Measurements from ENCODE around the gene MCL1.
"Not testable (repeated sequence)": the region's sequence is repeated elsewhere in the genome, so short reads cannot be mapped to it uniquely, and the experiment has no call there.

MCL1 gene

DNA sequence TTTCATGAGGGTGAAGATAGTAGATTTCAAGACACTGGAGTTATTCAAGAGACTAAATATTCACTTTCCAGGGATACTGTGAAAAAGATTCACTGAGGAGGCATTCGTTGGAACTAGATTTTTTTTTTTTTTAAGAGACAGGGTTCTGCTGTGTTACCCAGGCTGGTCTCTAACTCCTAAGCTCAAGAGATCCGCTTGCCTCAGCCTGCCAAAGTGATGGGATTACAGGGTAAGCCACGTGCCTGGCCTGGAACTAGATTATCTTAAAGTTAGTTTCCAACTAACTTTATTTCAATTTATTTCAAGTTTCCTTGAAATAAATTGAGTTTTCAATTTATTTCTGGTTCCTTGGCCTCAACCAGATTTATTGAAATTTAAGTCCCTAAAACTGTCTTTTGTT, 24.3 kb upstream of the MCL1 start:
- in situ Hi-C loops (cut with MboI; ENCODE audit: low sequenced_read_pairs) = no loop called here

DNA sequence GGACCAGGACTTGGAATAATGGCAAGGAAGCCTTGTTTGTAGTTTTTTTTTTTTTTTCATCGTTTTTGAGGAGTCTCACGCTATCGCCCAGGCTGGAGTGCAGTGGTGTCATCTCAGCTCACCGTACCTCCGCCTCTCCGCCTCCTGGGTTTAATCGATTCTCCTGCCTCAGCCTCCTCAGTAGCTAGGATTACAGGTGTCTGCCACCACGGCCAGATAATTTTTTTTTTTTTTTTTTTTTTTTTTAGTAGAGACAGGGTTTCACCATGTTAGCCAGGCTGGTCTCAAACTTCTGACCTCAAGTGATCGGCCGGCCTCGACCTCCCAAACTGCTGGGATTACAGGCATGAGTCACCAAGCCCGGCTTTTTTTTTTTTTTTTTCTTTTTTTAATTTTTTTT, 23.0 kb upstream of the MCL1 start:
- in situ Hi-C loops (cut with MboI; ENCODE audit: low sequenced_read_pairs) = not testable (repeated sequence)

GRCh38 chr1:150601540-150601939, 22.1 kb upstream of the MCL1 start:
- in situ Hi-C loops (cut with MboI; ENCODE audit: low sequenced_read_pairs) = no loop called here

- in situ Hi-C loops (cut with MboI; ENCODE audit: low sequenced_read_pairs) = not testable (repeated sequence)
These were observed 18.9 kb upstream of the MCL1 start for GRCh38 chr1:150598346-150598745.

DNA sequence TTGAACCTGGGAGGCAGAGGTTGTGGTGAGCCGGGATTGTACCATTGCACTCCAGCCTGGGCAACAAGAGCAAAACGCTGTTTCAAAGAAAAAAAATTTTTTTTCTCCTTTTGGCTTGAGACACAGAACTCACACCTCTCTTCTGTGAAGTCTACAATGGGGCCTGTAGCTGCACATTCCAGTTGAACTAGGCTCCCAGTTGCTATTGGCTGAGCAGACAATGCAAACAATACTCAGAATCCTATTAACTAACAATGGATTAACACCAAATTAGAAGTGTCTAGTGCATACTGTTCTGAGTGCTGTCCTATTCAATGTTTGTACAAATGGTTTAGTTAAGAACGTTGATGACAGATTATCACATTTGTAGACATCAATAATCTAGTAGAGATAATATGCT, 17.6 kb upstream of the MCL1 start:
- in situ Hi-C loops (cut with MboI; ENCODE audit: low sequenced_read_pairs) = no loop called here

- in situ Hi-C loops (cut with MboI; ENCODE audit: low sequenced_read_pairs) = no loop called here
These were observed 16.9 kb upstream of the MCL1 start for GRCh38 chr1:150596095-150596892.

DNA sequence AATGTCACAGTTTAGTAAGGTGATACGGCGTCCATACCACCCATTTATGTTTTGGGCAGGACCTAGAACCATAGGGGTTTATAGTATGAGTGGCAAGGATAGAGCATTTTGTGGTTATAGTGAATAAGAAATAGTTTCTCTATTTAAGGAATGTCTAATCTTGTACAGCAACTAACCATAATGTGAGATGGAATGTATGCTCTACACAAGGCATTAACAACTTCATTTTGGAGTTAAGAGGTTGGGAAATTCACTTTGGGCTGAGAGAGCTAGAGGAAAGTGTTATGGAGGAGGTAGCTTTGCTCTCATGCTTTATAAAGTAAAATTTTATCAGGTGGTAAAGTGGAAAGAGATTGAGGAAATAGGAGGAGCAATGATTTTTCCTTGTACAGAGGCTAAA, 3.0 kb upstream of the MCL1 start:
- in situ Hi-C loops (cut with MboI; ENCODE audit: low sequenced_read_pairs) = no loop called here

DNA sequence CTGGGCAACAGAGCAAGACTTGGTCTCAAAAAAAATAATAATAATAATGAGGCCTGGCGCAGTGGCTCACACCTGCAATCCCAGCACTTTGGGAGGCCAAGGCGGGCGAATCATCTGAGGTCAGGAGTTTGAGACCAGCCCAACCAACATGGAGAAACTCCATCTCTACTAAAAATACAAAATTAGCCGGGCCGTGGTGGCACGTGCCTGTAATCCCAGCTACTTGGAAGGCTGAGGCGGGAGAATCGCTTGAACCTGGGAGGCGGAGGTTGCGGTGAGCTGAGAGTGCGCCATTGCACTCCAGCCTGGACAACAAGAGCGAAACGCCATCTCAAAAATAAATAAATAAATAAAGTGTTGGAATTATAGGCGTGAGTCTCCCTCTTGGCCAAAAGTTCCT, 2.6 kb upstream of the MCL1 start:
- in situ Hi-C loops (cut with MboI; ENCODE audit: low sequenced_read_pairs) = not testable (repeated sequence)

DNA sequence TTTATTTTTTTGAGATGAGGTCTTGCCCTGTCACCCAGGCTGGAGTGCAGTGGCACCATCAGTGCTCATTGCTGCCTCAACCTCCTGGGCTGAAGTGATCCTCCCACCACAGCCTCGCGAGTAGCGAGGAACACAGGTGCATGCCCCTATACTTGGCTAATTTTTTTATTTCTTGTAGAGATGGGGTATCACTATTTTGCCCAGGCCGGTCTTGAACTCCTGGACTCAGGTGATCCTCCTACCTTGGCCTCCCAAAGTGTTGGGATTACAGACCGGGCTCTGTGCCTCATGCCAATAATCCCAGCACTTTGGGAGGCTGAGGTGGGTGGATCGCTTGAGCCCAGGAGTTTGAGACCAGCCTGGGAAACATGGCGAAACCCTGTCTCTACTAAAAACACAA, 2.0 kb upstream of the MCL1 start:
- in situ Hi-C loops (cut with MboI; ENCODE audit: low sequenced_read_pairs) = not testable (repeated sequence)

DNA sequence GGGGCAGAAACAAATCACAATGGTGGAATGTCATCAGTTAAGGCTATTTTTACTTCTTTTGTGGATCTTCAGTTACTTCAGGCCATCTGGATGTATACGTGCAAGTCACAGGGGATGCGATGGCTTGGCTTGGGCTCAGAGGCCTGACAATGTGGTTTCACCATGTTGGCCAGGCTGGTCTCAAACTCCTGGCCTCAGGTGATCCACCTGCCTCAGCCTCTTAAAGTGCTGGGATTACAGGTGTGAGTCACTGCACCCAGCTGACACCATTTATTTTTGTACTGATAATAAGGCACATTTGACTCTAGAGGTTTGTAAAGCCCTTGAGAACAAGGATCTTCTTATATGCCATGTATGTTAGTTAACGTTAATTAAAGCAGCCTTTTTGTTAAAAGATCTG, 1.6 kb upstream of the MCL1 start:
- in situ Hi-C loops (cut with MboI; ENCODE audit: low sequenced_read_pairs) = not testable (repeated sequence)

DNA sequence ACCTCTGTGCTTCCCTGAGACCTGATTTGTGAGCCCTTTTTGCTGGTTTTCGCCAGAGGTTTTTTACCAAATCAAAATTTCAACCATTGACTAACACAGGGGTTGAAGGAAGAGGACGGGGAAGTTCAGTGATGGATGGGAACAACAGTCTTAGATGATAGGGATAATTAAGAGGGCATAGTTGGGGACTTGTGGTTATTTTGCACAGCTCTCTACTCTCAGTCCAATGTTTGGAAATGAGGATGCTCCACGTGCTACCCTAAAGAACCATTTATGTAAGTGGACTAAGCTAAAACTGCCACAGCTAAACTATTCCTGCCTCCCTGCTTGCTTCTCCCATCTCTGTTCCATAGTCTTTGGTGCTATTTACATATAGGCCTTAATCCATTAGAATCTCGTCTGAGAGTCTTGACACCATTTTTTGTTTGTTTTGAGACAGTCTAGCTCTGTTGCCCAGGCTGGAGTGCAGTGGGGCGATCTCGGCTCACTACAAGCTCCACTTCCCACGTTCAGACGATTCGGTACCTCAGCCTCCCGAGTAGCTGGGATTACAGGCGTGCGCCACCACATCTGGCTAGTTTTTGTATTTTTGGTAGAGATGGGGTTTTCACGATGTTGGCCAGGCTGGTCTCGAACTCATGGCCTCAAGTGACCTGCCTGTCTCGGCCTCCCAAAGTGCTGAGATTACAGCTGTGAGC, 684 bp upstream of the MCL1 start:
- in situ Hi-C loops (cut with MboI; ENCODE audit: low sequenced_read_pairs) = no loop called here

DNA sequence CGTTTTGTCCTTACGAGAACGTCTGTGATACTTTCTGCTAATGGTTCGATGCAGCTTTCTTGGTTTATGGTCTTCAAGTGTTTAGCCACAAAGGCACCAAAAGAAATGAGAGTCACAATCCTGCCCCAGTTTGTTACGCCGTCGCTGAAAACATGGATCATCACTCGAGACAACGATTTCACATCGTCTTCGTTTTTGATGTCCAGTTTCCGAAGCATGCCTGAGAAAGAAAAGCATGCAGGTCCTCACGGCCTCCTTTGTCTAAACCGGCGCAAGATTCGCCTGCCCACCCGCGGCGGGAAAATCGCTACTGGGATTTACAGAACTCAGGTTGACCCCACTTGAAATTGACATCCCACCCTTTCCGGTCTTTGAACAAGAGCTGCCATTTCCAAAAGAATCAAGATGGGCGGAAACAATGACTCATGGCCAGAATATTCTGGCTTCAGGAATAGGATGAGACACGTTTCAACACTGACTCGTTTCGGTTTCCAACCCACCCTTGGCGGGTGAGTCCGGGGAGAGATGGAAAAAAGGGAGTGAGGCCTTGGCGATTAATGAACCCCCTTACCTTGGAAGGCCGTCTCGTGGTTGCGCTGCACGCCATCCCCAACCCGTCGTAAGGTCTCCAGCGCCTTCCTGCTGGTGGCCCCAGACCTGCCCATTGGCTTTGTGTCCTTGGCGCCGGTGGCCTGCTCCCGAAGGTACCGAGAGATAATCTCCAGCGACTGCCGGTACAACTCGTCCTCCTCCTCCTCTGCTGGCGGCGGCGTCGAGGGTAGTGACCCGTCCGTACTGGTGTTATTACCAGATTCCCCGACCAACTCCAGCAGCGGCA, 919 bp downstream of the MCL1 start:
- in situ Hi-C loops (cut with MboI; ENCODE audit: low sequenced_read_pairs) = no loop called here

- in situ Hi-C loops (cut with MboI; ENCODE audit: low sequenced_read_pairs) = no loop called here
These were observed 1.7 kb downstream of the MCL1 start for GRCh38 chr1:150577557-150578271.

GRCh38 chr1:150576794-150577556, 2.4 kb downstream of the MCL1 start:
- in situ Hi-C loops (cut with MboI; ENCODE audit: low sequenced_read_pairs) = no loop called here

- in situ Hi-C loops (cut with MboI; ENCODE audit: low sequenced_read_pairs) = no loop called here
These were observed 3.1 kb downstream of the MCL1 start for GRCh38 chr1:150576367-150576711.

GRCh38 chr1:150575518-150576366, 3.7 kb downstream of the MCL1 start:
- in situ Hi-C loops (cut with MboI; ENCODE audit: low sequenced_read_pairs) = no loop called here

GRCh38 chr1:150575072-150575489, 4.3 kb downstream of the MCL1 start:
- in situ Hi-C loops (cut with MboI; ENCODE audit: low sequenced_read_pairs) = no loop called here

DNA sequence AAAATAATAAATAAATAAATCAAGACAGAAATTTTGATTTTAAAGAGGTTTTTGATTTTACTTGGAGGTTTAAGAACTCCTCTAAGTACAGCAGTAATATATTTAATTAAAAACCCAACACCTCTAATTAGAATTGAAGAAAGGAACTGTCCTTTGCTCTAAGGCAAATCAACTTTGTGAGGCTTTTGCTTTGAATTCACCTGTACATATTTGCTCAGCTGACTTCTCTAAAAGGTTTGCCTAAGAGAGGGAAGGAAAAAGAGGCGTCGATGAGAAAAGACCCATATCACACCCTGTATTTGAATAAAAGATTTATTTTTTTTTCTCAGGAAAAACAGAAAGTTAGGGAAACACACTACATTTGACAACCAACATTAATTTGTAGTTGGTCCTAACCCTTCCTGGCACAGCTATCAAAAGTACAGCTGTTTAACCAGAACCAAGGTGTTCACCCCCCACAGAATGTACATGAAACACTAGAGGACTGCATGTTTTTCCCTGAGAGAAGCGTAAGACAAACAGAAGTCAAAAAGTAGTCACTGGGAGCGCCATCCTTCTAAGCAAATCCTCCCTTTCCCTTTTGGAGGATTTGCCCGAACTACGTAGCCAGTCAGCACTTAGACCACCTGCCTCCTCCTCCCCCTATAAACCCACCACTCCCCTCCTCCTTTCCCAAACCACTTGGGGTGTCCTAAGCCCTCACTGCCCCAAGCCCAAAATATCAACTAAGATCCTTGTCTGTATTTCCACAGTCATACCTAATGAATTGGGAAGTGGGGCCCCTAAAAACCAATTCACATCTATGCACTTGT, 4.9 kb downstream of the MCL1 start:
- in situ Hi-C loops (cut with MboI; ENCODE audit: low sequenced_read_pairs) = no loop called here

DNA sequence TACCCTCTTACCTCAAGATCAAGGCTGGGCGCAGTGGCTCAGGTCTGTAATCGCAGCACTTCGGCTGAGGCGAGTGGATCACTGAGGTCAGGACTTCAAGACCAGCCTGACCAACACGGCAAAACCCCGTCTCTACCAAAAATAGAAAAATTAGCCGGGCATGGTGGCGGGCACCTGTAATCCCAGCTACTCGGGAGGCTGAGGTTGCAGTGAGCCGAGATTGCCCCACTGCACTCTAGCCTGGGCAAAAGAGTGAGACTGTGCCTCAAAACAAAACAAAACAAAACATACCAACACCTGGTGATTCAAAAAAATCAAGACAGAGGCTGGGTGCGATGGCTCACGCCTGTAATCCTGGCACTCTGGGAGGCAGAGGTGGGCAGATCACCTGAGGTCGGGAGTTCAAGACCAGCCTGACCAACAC, 5.8 kb downstream of the MCL1 start:
- in situ Hi-C loops (cut with MboI; ENCODE audit: low sequenced_read_pairs) = not testable (repeated sequence)
